H9 (cell line): ENCODE measurements around the gene DHX40. TPM values are rescaled to one million over a fixed set of nuclear protein-coding genes. Genes with fewer than 3 reads are reported as not detected.
"Not testable (repeated sequence)": the region's sequence is repeated elsewhere in the genome, so short reads cannot be mapped to it uniquely, and the experiment has no call there.

Experiments used
- DNase-seq: peaks from one replicate; pipeline ENCODE4 v3.0.0-alpha.2; 2017
- H2AFZ ChIP-seq: one replicate; pipeline ENCODE4 v1.6.1; 2013; ENCODE audit warnings: mild to moderate bottlenecking, low read length, control low read depth, moderate library complexity
- H2AK5ac ChIP-seq: 2 replicates; pipeline ENCODE4 v1.6.1; 2013; ENCODE audit warnings: low read length, control low read depth, mixed read lengths; ENCODE audit not compliant: insufficient read length
- H2BK120ac ChIP-seq: one replicate; pipeline ENCODE4 v1.6.1; 2013; ENCODE audit warnings: low read depth, mild to moderate bottlenecking, low read length, control low read depth, inconsistent platforms; ENCODE audit not compliant: poor library complexity, severe bottlenecking
- H2BK12ac ChIP-seq: 2 replicates; pipeline ENCODE4 v1.6.1; 2013; ENCODE audit warnings: low read length, control low read depth, mixed read lengths, low read depth; ENCODE audit not compliant: insufficient read length
- H2BK15ac ChIP-seq: 2 replicates; pipeline ENCODE4 v1.6.1; 2013; ENCODE audit warnings: low read depth, low read length, control low read depth
- H2BK20ac ChIP-seq: one replicate; pipeline ENCODE4 v1.6.1; 2013; ENCODE audit warnings: low read depth, mild to moderate bottlenecking, low read length, control low read depth, inconsistent platforms; ENCODE audit not compliant: poor library complexity, severe bottlenecking
- H2BK5ac ChIP-seq: 2 replicates; pipeline ENCODE4 v1.6.1; 2013; ENCODE audit warnings: low read length, control low read depth, mixed read lengths; ENCODE audit not compliant: insufficient read length
- H3K14ac ChIP-seq: 2 replicates; pipeline ENCODE4 v1.6.1; 2013; ENCODE audit warnings: low read length, control low read depth; ENCODE audit not compliant: insufficient read depth
- H3K18ac ChIP-seq: 2 replicates; pipeline ENCODE4 v1.6.1; 2013; ENCODE audit warnings: low read depth, mild to moderate bottlenecking, mixed read lengths, low read length, control low read depth; ENCODE audit not compliant: insufficient read length
- H3K23ac ChIP-seq: 2 replicates; pipeline ENCODE4 v1.6.1; 2013; ENCODE audit warnings: low read length, control low read depth, mixed read lengths, low read depth; ENCODE audit not compliant: insufficient read length
- H3K23me2 ChIP-seq: 2 replicates; pipeline ENCODE4 v1.6.1; 2013; ENCODE audit warnings: low read depth, mild to moderate bottlenecking, mixed read lengths, low read length, control low read depth; ENCODE audit not compliant: insufficient read length, poor library complexity, severe bottlenecking
- H3K27ac ChIP-seq: 2 replicates; pipeline ENCODE4 v1.5.1; 2013; ENCODE audit warnings: low read length, control low read depth, mixed read lengths, low read depth; ENCODE audit not compliant: insufficient read length
- H3K27me3 ChIP-seq: 2 replicates; pipeline ENCODE4 v1.6.1; 2013; ENCODE audit warnings: low read length, control low read depth, inconsistent platforms; ENCODE audit not compliant: insufficient read depth
- H3K4ac ChIP-seq: 2 replicates; pipeline ENCODE4 v1.6.1; 2013; ENCODE audit warnings: low read depth, mild to moderate bottlenecking, control low read depth, inconsistent platforms, low read length, moderate library complexity
- H3K4me1 ChIP-seq: 2 replicates; pipeline ENCODE4 v1.6.1; 2013; ENCODE audit warnings: low read length, control low read depth, inconsistent platforms; ENCODE audit not compliant: insufficient read depth
- H3K4me2 ChIP-seq: 2 replicates; pipeline ENCODE4 v1.6.1; 2013; ENCODE audit warnings: low read length, control low read depth, mixed read lengths; ENCODE audit not compliant: insufficient read length, insufficient read depth
- H3K56ac ChIP-seq: 2 replicates; pipeline ENCODE4 v1.6.1; 2013; ENCODE audit warnings: low read depth, mild to moderate bottlenecking, mixed read lengths, low read length, control low read depth; ENCODE audit not compliant: insufficient read length
- H3K79me1 ChIP-seq: 2 replicates; pipeline ENCODE4 v1.6.1; 2013; ENCODE audit warnings: low read depth, mild to moderate bottlenecking, moderate library complexity, low read length, control low read depth, inconsistent platforms; ENCODE audit not compliant: insufficient read depth, poor library complexity, severe bottlenecking
- H3K79me2 ChIP-seq: 2 replicates; pipeline ENCODE4 v1.6.1; 2013; ENCODE audit warnings: low read length, control low read depth, inconsistent platforms; ENCODE audit not compliant: insufficient read depth
- H3K9ac ChIP-seq: 2 replicates; pipeline ENCODE4 v1.6.1; 2013; ENCODE audit warnings: low read length, control low read depth, mixed read lengths; ENCODE audit not compliant: insufficient read length; ENCODE audit errors: extremely low read depth
- H3K9me3 ChIP-seq: one replicate; pipeline ENCODE4 v1.6.1; 2013; ENCODE audit warnings: low read depth, low read length, inconsistent platforms; ENCODE audit not compliant: control insufficient read depth
- H3T11ph ChIP-seq: one replicate; pipeline ENCODE4 v1.6.1; 2013; ENCODE audit warnings: mild to moderate bottlenecking, low read length, control low read depth, inconsistent platforms
- H4K20me1 ChIP-seq: one replicate; pipeline ENCODE4 v1.6.1; 2013; ENCODE audit not compliant: control insufficient read depth, insufficient read length, insufficient read depth
- H4K5ac ChIP-seq: 2 replicates; pipeline ENCODE4 v1.6.1; 2013; ENCODE audit warnings: low read depth, mild to moderate bottlenecking, mixed read lengths, low read length, control low read depth; ENCODE audit not compliant: insufficient read length
- H4K8ac ChIP-seq: replicated peaks from 2 replicates; pipeline ENCODE4 v1.6.1; 2013; ENCODE audit warnings: low read length, control low read depth, mixed read lengths, low read depth; ENCODE audit not compliant: insufficient read length
- H4K91ac ChIP-seq: 2 replicates; pipeline ENCODE4 v1.6.1; 2013; ENCODE audit warnings: low read depth, mild to moderate bottlenecking, moderate library complexity, mixed read lengths, low read length, control low read depth; ENCODE audit not compliant: insufficient read length
- H3K27ac Mint-ChIP-seq, 3 experiments: 2 replicates in 2 of 3; 3 replicates in 1 of 3; pipeline ENCODE4 v1.8.0; 2020 to 2021; ENCODE audit warnings: mixed read lengths in 3 of 3, mild to moderate bottlenecking in 1 of 3, moderate library complexity in 1 of 3
- H3K27me3 Mint-ChIP-seq: 2 replicates; pipeline ENCODE4 v1.8.0; 2021; ENCODE audit warnings: low read depth, mild to moderate bottlenecking, moderate library complexity, mixed read lengths
- H3K36me3 Mint-ChIP-seq, 3 experiments: 2 replicates in 2 of 3; 3 replicates in 1 of 3; pipeline ENCODE4 v1.8.0; 2020 to 2021; ENCODE audit warnings: low read depth in 3 of 3, mixed read lengths in 3 of 3; ENCODE audit not compliant: insufficient read depth in 1 of 3
- H3K4me1 Mint-ChIP-seq, 2 experiments: 2 replicates each; pipeline ENCODE4 v1.8.0; 2020; ENCODE audit warnings: mixed read lengths in 2 of 2
- H3K4me3 Mint-ChIP-seq, 2 experiments: 2 replicates in 1 of 2; 3 replicates in 1 of 2; pipeline ENCODE4 v1.8.0; 2020 to 2021; ENCODE audit warnings: mild to moderate bottlenecking in 2 of 2, mixed read lengths in 2 of 2, moderate library complexity in 1 of 2
- H3K9me3 Mint-ChIP-seq, 2 experiments: 2 replicates in 1 of 2; 3 replicates in 1 of 2; pipeline ENCODE4 v1.8.0; 2020; ENCODE audit warnings: mild to moderate bottlenecking in 2 of 2, mixed read lengths in 2 of 2, moderate library complexity in 1 of 2
- WGBS: extraction: QIAGEN DNeasy Blood & Tissue Kit; methylation state at CpG from one replicate; pipeline ENCODE4 v1.1.7; 2013; ENCODE audit warnings: missing lambda C conversion rate, low lambda C conversion rate, mixed read lengths; ENCODE audit not compliant: insufficient read length; ENCODE audit errors: extremely low coverage; 5-methylcytosine and 5-hydroxymethylcytosine counted together
- total RNA-seq: library from RNA; stranded (reverse); gene quantifications from 2 replicates; pipeline ENCODE4 v1.2.1, GENCODE V29; 2021
- TF ChIP-seq, protein P1 (sequence below): fragments of 200-600 bp; sonication (generic); conservative IDR thresholded peaks from 3 replicates; pipeline ENCODE4 v1.8.0; 2021; ENCODE audit warnings: antibody characterized with exemption, mild to moderate bottlenecking

DHX40 gene
- total RNA-seq, 1 experiment from 2014 or later = 28.8 TPM

DNA sequence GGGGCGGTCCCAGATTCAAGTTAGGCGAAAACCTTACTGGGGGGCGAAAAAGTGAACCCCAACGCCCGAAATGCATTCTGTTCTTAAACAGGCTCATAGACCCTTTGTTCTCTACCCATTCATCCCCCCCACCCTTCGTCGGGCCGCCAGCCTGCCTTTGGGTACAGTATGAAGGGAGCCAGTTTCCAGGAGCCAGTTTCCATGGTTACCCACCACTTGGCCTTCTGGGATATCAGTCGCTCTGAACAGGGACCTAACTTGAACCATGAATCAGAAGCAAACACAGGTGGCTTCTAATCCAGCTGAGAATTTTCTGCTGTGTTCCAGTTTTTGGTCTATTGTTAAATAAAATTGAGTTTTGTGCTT lies 532 bp downstream of the DHX40 start:
- Histone ChIP-seq H2AK5ac (no peak overlapping the region), H3K56ac (no peak overlapping the region), H3K27me3 (peaks cover 9% of the 10 kb centered on the region; the same call in 1 of the 2 replicates), H3K4me1 (no peaks in the 10 kb centered on the region), H4K20me1 (no peaks in the 10 kb centered on the region), H3K27ac (no peak overlapping the region), H2BK12ac (no peak overlapping the region), H2BK5ac (no peak overlapping the region), H2BK20ac (no peak overlapping the region), H2BK15ac (no peak overlapping the region), H3K4me2 (peak overlapping the region; percentile 73), H3K79me1 (no peaks in the 10 kb centered on the region), H3K9ac (peak overlapping the region; percentile 60), H4K8ac (no peak overlapping the region), H3K9me3 (peaks cover 3% of the 10 kb centered on the region), H3K79me2 (no peaks in the 10 kb centered on the region), H2BK120ac (no peak overlapping the region), H3K14ac (no peak overlapping the region), H3K4ac (no peak overlapping the region), H2AFZ (no peak overlapping the region), H3K18ac (peak overlapping the region; percentile 75), H3T11ph (no peak overlapping the region), H4K5ac (no peak overlapping the region), H3K23me2 (peaks cover 4% of the 10 kb centered on the region), H3K23ac (no peak overlapping the region), H4K91ac (no peak overlapping the region)
- DNase-seq = peak; percentile 81
- peak overlapping the region; percentile 99 to 100 (median 99); a peak in 6 of 7 replicates for H3K27ac Mint-ChIP-seq
- WGBS = no CpG with 5 or more reads among the region's 9 CpGs
- peaks cover 25% of the 10 kb centered on the region for H3K27me3 Mint-ChIP-seq
- TF ChIP-seq, protein P1, sequence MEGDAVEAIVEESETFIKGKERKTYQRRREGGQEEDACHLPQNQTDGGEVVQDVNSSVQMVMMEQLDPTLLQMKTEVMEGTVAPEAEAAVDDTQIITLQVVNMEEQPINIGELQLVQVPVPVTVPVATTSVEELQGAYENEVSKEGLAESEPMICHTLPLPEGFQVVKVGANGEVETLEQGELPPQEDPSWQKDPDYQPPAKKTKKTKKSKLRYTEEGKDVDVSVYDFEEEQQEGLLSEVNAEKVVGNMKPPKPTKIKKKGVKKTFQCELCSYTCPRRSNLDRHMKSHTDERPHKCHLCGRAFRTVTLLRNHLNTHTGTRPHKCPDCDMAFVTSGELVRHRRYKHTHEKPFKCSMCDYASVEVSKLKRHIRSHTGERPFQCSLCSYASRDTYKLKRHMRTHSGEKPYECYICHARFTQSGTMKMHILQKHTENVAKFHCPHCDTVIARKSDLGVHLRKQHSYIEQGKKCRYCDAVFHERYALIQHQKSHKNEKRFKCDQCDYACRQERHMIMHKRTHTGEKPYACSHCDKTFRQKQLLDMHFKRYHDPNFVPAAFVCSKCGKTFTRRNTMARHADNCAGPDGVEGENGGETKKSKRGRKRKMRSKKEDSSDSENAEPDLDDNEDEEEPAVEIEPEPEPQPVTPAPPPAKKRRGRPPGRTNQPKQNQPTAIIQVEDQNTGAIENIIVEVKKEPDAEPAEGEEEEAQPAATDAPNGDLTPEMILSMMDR = no peak
- H3K4me1 Mint-ChIP-seq = peaks cover 4 to 5% of the 10 kb centered on the region in 2 experiments
- peaks cover 12 to 13% (median 12%) of the 10 kb centered on the region in 3 experiments for H3K36me3 Mint-ChIP-seq
- H3K9me3 Mint-ChIP-seq = peaks cover 13 to 14% of the 10 kb centered on the region in 2 experiments
- peak overlapping the region; percentile 99 to 100 for H3K4me3 Mint-ChIP-seq

DNA sequence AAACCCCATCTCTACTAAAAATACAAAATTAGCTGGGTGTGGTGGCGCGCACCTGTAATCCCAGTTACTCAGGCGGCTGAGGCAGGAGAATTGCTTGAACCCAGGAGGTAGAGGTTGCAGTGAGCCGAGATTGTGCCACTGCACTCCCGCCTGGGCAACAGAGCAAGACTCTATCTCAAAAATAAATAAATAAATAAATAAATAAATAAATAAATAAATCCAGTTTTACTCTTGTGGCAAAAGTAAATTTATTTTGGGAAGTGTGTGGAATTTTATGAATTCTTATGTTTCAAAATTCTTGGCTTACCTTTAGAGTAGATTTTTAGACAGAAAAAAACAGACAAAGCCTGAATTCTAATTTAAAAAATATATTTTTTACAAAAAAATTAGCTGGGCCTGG lies 3.7 kb downstream of the DHX40 start:
- not testable (repeated sequence) for H2BK120ac ChIP-seq, DNase-seq, H4K8ac ChIP-seq, H3K56ac ChIP-seq, H4K91ac ChIP-seq, H3K27ac ChIP-seq, H2AFZ ChIP-seq, H3K79me1 ChIP-seq, H3K18ac ChIP-seq, H3K4me1 Mint-ChIP-seq, H4K20me1 ChIP-seq, H3K27ac Mint-ChIP-seq, H2AK5ac ChIP-seq, H4K5ac ChIP-seq, H3K4me2 ChIP-seq, H3T11ph ChIP-seq, H2BK15ac ChIP-seq, H3K27me3 ChIP-seq, H3K9me3 ChIP-seq, H3K23ac ChIP-seq, H2BK20ac ChIP-seq, H3K4me3 Mint-ChIP-seq, H3K4me1 ChIP-seq, H3K4ac ChIP-seq, H2BK5ac ChIP-seq, H3K9ac ChIP-seq, H2BK12ac ChIP-seq, H3K23me2 ChIP-seq, H3K79me2 ChIP-seq, H3K14ac ChIP-seq
- Mint-ChIP-seq H3K36me3 (peaks cover 12 to 25% (median 22%) of the 10 kb centered on the region in 3 experiments), H3K27me3 (peaks cover 16% of the 10 kb centered on the region), H3K9me3 (peaks cover 13 to 14% of the 10 kb centered on the region in 2 experiments)
- WGBS = no CpG with 5 or more reads among the region's 5 CpGs
